RCC 7860 (cell line): ENCODE results near the gene NINJ2.
"Not testable (repeated sequence)": the region's sequence is repeated elsewhere in the genome, so short reads cannot be mapped to it uniquely, and the experiment has no call there.

ENCODE experiments used
- DNase-seq: peaks from one replicate; pipeline ENCODE4 v3.0.0-alpha.2; 2015; ENCODE audit warnings: low spot score
- FAIRE-seq: peaks from 2 replicates; lab custom pipeline; 2012; peaks lifted over from hg19 to GRCh38; lab: Jason Lieb, UNC

Gene NINJ2

DNA sequence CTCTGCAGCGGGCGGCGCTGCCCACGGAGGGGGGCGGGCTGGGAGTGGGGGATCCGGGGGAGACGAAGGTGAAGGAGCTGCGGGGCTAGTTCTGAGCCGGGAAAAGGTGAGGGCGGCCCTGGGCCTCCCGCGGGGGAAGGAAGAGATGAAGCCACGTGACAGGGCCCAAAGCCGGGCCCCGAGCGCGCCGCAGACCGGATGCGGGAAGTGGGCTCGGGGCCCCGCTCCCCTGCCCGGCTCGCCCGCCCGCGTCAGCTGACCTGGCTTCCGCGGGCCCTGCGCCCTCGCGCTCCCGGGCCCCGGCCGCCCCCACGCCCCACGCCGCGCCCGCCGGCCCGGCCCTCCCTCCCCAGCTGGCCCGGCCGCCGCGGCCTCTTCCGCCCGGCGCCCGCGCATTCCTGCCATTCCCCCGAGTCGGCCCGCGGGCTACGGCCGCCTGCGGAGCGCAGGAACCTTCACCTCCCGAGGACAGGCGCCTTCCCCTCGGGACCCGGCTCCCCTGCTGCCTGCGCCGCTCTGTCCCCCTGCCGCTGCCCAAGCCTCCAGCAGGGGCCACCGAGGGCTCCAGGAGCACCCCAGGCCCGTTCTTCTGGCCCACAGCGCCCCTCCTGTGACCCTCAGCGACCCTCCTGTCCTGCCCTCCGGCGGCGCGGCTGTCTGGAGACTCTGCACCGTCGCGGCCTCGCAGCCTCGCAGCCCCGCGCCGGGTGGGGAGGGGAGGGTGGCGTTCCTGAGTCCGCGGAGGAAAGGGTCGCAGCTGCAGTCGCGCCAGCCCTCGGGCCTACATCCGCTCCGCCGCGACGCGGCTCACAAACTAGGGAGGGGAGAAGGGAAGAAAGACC is 20.4 kb downstream of the NINJ2 start:
- no peak for DNase-seq
- no peak for FAIRE-seq

GRCh38 chr12:641321-641720 is 21.9 kb downstream of the NINJ2 start:
- not testable (repeated sequence) for DNase-seq, FAIRE-seq

- no peak for FAIRE-seq
- DNase-seq: no peak
These were observed 22.5 kb downstream of the NINJ2 start for GRCh38 chr12:640773-641172.

DNA sequence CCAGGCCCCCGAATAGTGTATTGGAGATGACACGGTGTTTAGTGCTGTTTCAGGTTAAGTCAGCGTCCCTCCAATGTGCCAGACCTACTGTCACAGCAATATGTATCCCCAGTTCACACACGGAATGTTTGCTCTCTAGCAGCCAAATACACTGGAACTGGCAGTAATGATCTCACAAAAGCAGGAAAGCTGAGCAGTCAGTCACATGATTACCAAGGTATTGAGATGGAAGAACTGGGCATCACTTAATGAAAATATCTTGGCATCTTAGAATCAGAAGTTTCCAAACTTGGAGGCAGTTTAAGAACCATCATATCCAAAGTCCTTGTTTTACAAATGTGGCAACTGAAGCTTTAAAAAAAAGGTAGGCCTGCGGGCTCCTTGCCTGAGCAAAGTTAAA is 23.3 kb downstream of the NINJ2 start:
- DNase-seq (no peak), FAIRE-seq (no peak)

- FAIRE-seq: no peak
- no peak for DNase-seq
These were observed 23.7 kb downstream of the NINJ2 start for GRCh38 chr12:639566-639965.

- no peak for FAIRE-seq
- DNase-seq: no peak
These were observed 24.2 kb downstream of the NINJ2 start for GRCh38 chr12:638953-639557.

DNA sequence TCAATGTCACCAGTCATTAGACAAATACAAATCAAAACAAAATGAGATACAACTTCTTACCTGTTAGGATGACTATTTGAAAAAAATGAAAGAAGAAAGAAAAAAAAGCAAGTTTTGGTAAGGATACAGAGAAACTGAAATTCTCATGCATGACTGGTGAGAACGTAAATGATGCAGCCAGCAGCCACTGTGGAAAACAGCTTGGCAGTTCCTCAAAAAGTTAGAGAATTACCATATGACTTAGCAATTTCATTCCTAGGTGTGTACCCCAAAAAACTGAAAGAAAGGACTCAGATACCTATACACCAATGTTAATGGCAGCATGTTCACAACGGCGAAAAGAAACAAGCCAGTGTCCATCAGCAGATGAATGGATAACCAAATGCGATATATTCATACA is 26.6 kb downstream of the NINJ2 start:
- FAIRE-seq: no peak
- no peak for DNase-seq

DNA sequence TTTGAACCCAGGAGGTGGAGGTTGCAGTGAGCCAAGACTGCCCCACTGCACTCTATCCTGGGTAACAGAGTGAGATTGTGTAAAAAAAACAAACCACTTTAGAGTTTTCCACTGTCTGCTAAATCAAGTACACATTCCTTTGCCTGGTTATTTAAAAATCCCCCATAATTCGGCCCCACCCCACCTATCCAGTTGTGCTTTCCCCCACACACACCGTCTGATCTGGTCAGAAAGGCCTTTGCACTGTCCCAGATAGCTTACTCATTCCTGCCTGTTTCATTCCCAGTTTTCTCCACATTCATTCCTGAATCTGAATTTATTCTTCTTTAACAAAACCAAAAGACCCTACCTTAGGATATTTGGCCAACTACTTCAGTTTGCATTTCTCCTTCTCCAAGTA is 29.5 kb downstream of the NINJ2 start:
- no peak for FAIRE-seq
- no peak for DNase-seq

DNA sequence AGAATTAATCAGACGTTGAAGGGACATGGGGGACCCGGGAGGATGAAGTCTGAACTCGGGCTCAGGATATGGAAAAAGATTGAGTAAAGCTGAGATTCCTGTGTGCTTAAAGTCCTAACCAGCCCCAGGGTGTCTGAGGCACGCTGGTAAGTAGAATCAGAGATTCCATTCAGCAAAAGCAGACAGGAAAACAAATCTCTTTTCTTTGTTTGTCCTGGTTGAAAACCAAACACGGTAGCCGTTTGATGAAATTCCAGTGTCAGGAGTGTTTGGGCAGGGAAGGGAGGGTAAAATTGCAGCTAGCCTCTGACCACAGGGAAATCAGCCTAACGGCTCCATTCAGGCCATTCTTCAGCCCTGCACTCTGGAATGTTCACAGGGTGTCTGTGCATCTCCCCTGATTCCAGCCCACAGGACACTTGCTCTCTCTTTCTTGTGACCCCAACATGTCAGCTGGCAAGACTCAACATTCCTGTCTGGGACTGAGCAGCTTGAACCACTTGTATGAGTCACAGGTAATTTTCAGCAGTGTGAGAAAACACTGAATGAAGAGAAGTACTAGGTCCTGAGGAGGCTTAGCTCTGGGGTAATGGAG is 31.0 kb downstream of the NINJ2 start:
- FAIRE-seq (peak; percentile 27), DNase-seq (peak; percentile 66)

DNA sequence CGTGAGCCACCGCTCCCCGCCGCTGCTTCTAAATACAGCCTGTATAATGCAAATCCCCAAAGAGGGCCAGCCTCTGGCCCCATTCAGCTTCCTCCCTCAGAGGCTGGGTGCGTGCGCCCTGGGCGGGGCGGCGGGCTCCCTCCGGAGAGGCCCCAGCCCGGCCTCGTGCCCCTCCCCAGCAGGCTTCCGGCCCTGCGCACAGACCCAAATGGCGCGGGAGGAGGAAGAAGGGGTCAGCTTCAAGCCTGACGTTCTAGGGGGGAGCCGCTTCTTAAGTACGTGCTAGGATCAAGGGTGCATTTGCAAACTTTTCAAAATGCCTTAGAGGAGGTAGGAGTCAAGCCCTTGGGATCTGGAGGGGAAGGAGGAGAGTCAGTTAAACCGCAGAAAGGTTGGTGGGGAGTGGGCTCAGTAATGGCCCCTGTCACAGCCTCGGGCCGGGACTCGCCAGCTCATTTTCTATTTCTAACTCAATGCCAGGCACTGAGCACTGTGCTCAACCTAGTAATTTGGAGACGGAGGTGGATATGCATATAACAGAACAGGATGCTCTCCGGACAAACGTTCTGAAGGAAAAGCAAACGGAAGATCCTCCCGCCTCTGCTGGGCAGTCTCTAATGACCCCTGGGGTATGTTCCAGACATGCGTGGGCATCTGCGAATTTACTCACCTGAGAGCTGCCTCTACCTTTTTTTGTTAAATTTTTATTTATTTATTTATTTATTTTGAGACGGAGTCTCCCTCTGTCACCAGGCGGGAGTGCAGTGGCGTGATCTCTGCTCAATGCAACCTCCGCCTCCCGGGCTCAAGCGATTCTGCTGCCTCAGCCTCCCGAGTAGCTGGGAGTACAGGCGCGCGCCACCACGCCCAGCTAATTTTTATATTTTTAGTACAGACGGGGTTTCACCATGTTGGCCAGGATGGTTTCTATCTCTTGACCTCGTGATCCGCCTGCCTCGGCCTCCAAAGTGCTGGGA is 32.3 kb downstream of the NINJ2 start:
- FAIRE-seq (no peak), DNase-seq (no peak)

- DNase-seq, FAIRE-seq: not testable (repeated sequence)
These were observed 34.5 kb downstream of the NINJ2 start for GRCh38 chr12:628742-629078.

- DNase-seq: no peak
- no peak for FAIRE-seq
These were observed 35.1 kb downstream of the NINJ2 start for GRCh38 chr12:627863-628741.

- FAIRE-seq: no peak
- no peak for DNase-seq
These were observed 36.0 kb downstream of the NINJ2 start for GRCh38 chr12:627285-627684.

DNA sequence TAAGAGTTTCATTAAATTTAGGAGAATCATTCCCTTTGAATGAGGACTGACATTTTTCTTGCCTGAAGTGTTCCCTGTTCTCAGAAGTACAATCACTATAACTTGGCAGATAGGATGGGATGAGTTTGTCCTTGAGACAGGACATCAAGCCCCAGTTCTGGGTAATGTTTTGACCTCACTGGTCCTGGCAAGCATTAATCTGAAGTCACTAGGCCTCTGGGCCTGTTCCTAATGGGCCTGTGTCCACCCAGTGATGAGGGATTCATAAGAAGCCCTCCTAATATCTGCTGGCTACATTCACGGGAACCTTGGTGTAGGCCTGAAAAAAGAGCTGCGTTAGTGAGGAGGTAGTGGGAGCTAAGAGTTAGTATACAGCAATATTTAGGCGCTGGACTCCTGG is 37.2 kb downstream of the NINJ2 start:
- DNase-seq: no peak
- no peak for FAIRE-seq

GRCh38 chr12:623865-624372 is 39.3 kb downstream of the NINJ2 start:
- DNase-seq (no peak), FAIRE-seq (no peak)

GRCh38 chr12:623172-623864 is 39.9 kb downstream of the NINJ2 start:
- DNase-seq: no peak
- no peak for FAIRE-seq

- DNase-seq (no peak), FAIRE-seq (no peak)
These were observed 40.8 kb downstream of the NINJ2 start for GRCh38 chr12:622416-622815.

DNA sequence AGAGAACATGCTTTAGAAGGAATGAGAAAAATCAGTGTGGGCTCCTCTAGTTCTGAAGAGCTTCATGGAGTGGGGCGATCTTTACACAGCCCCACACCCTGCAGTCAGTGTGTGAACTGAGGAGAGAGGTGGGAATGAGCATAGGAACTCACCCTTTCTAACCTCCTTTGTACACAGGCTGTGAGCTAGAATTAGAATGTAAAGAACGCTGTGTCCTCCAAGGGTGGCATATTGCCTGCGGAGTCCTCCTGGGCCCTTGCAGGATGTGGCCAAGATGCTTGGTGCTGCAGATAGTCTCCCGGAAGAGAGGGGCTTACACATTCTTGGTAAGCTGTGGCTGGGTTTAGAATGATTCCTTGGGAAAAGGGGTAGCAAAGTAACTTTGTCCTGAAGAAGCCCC is 43.9 kb downstream of the NINJ2 start:
- FAIRE-seq: no peak
- no peak for DNase-seq

GRCh38 chr12:618605-619004 is 44.6 kb downstream of the NINJ2 start:
- no peak for FAIRE-seq
- DNase-seq: no peak
